Measurements from ENCODE around the gene SMAD5. TPM values are rescaled to one million over a fixed set of nuclear protein-coding genes. Genes with fewer than 3 reads are reported as not detected.
A peak's percentile ranks its signal among the peaks of the same experiment; 100 is the strongest.

The SMAD5 gene
- total RNA-seq, 6 experiments from 2014 or later: 19.2 to 49.2 (median 30.6) TPM

DNA sequence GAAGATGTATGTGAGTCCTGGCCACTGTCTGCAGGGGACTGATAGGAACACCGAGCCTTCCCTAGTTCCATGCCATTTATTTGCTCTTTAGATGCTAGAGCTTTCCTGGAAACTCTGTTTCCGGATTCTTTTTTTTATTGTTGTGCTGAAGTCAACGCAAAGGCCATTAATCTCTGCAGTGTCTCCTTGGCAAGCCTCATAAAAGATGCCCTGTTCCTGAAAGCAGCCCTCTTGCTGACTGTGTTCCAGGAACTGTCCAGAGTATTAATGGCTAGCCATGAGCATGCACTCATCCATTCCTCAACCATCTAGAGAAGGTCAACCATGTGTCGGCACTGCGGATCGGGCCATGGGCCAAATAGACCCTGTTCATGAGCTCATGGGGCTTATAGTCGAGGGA is 42.9 kb upstream of the SMAD5 start:
- no peaks in the 10 kb centered on the region for H3K9me3 ChIP-seq
- DNase-seq (no peak), ATAC-seq (no peak)
- peaks cover 0 to 19% (median 7%) of the 10 kb centered on the region in 4 donors for H3K4me1 ChIP-seq
- no peaks in the 10 kb centered on the region for H3K27me3 ChIP-seq
- H3K36me3 ChIP-seq: no peaks in the 10 kb centered on the region
- WGBS (ENCODE audit: insufficient coverage, low coverage, low lambda C conversion rate, missing lambda C conversion rate): 78% methylated on average over 7 of the region's 7 CpGs
- H3K4me3 ChIP-seq: no peak overlapping the region
- H3K27ac ChIP-seq: no peak overlapping the region
- intact Hi-C loops (cut with DNase I): no loop called here
- no peak for TF ChIP-seq POLR2A (IDR thresholded peaks at IDR 0.05)
- TF ChIP-seq, protein P1, sequence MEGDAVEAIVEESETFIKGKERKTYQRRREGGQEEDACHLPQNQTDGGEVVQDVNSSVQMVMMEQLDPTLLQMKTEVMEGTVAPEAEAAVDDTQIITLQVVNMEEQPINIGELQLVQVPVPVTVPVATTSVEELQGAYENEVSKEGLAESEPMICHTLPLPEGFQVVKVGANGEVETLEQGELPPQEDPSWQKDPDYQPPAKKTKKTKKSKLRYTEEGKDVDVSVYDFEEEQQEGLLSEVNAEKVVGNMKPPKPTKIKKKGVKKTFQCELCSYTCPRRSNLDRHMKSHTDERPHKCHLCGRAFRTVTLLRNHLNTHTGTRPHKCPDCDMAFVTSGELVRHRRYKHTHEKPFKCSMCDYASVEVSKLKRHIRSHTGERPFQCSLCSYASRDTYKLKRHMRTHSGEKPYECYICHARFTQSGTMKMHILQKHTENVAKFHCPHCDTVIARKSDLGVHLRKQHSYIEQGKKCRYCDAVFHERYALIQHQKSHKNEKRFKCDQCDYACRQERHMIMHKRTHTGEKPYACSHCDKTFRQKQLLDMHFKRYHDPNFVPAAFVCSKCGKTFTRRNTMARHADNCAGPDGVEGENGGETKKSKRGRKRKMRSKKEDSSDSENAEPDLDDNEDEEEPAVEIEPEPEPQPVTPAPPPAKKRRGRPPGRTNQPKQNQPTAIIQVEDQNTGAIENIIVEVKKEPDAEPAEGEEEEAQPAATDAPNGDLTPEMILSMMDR (IDR thresholded peaks at IDR 0.05): no peak

DNA sequence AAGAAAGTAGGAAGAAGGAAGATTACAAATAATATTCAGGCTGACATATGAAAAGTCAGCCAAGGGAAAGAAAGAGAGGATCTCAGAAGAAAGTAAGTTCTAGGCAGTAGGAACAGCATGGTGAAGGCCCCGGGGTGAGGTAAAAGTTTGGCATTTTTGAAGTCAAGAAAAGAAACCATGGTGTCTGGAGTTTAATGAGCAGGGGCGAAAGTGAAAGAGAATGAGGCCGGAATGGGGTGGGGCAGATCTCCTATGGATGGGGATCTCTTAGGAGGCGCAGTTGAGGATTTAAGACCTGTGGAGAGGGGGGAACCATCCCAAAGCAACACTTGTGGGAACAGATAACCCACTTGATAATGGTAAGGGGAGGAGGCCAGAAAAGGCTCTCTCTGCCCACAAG is 42.3 kb upstream of the SMAD5 start:
- intact Hi-C loops (cut with DNase I): no loop called here
- Histone ChIP-seq H3K36me3 (no peaks in the 10 kb centered on the region), H3K27ac (no peak overlapping the region), H3K27me3 (no peaks in the 10 kb centered on the region), H3K4me3 (no peak overlapping the region), H3K9me3 (no peaks in the 10 kb centered on the region), H3K4me1 (peaks cover 0 to 22% (median 10%) of the 10 kb centered on the region in 4 donors)
- ATAC-seq (no peak), DNase-seq (no peak)
- no peak for TF ChIP-seq POLR2A (IDR thresholded peaks at IDR 0.05)
- TF ChIP-seq, protein P1 (IDR thresholded peaks at IDR 0.05): no peak
- 93% methylated on average over 4 of the region's 4 CpGs for WGBS (ENCODE audit: insufficient coverage, low coverage, low lambda C conversion rate, missing lambda C conversion rate)

DNA sequence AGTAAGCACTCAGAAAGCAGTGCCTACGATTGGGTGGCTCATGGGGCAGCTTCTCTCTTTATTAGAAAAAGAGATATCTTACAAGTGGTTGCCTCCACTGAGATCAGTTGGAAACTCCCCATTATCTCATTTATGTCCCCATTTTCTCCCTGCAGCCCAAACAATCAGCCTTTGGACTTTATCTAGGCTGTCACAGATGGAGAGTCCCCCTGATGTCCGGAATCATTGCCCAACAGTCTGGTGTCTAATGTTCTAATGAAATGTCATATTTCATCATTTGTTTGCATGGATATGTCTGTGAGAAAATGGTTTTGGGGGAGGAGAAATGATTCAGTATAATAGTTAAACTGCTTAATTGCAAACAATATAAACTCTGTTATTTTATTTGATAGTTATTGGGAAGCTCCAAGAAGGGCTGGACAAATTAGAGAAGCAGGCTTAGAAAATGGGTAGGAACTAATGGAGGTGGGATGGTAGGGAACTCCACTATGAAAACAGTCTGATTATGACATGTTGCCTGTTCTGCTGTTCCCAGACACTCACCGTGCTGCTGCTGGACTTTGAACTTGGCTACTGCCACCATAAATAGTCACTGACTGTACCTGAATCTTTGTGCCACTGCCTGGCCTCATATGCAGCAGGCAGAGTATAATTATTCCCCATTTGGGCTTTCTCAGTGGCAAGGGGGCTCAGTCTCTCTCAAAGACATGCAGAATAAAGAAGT is 38.3 kb upstream of the SMAD5 start:
- intact Hi-C loops (cut with DNase I): no loop called here
- no peak overlapping the region for H3K4me3 ChIP-seq
- H3K4me1 ChIP-seq: peaks cover 0 to 36% (median 13%) of the 10 kb centered on the region in 4 donors
- WGBS (ENCODE audit: insufficient coverage, low coverage, low lambda C conversion rate, missing lambda C conversion rate): 7% methylated on average over 3 of the region's 3 CpGs
- ATAC-seq: peak; percentile 79 to 93 (median 86)
- TF ChIP-seq POLR2A (IDR thresholded peaks at IDR 0.05): peak; percentile 76
- TF ChIP-seq, protein P1 (IDR thresholded peaks at IDR 0.05): no peak
- peak overlapping the region; percentile 87 to 91 (median 87) for H3K27ac ChIP-seq
- DNase-seq: peak; percentile 54 to 85 (median 73)
- no peaks in the 10 kb centered on the region for H3K9me3 ChIP-seq
- no peaks in the 10 kb centered on the region for H3K27me3 ChIP-seq
- no peaks in the 10 kb centered on the region for H3K36me3 ChIP-seq

DNA sequence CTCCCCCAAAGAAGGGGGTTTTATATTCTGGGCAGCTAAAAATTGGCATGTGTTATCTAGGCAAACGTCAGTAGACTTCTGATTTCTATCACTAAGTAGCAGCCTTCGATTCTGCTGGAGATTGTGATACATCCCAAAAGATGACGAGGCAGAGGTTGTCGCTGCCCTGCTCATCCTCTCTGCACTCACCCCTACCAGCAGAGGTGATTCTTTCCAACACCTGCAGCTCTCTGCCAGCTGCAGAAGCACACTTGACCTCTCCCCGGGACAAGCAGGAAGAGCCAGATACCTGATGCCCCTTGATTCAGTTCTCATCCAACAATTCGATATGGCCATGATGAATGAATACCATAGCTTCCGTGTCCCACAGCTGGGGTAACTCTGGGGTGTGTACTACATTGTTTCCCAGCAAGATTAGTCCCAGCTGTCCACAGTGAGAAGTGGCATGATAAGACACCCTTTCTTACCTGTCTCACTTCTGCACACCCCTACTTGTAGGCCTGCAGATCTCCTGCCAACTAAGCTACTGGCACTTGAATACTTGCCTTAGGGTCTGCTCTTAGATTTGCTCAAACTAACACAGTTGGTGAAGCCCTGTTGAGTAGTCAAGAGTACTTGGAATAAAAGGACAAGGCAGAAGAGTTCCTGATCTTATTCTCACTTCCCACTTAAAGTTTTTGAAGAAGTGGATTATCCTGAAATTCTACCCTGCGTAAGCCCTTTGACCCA is 37.6 kb upstream of the SMAD5 start:
- H3K4me1 ChIP-seq: peaks cover 0 to 36% (median 13%) of the 10 kb centered on the region in 4 donors
- H3K36me3 ChIP-seq: no peaks in the 10 kb centered on the region
- intact Hi-C loops (cut with DNase I): no loop called here
- no peak overlapping the region for H3K4me3 ChIP-seq
- DNase-seq (peak in 1 of 3 donors; percentile 30), ATAC-seq (peak; percentile 42 to 56 (median 48))
- no peaks in the 10 kb centered on the region for H3K9me3 ChIP-seq
- H3K27me3 ChIP-seq: no peaks in the 10 kb centered on the region
- TF ChIP-seq, protein P1 (IDR thresholded peaks at IDR 0.05): no peak
- TF ChIP-seq POLR2A (IDR thresholded peaks at IDR 0.05): peak; percentile 9
- 23% methylated on average over 5 of the region's 8 CpGs for WGBS (ENCODE audit: insufficient coverage, low coverage, low lambda C conversion rate, missing lambda C conversion rate)
- H3K27ac ChIP-seq: peak overlapping the region; percentile 87 to 91 (median 87)
